Pancreas (tissue), 10 donors: ENCODE data around the gene C2orf72. TPM values are rescaled to one million over a fixed set of nuclear protein-coding genes. Genes with fewer than 3 reads are reported as not detected.
"Not testable (repeated sequence)": the region's sequence is repeated elsewhere in the genome, so short reads cannot be mapped to it uniquely, and the experiment has no call there.

Experiments used
- ATAC-seq, 4 donors: fragments of 200-7000 bp; cut with Tn5 transposase; one replicate each; pipeline versions ENCODE4 v1.8.0 to v1.9.1; 2020; ENCODE audit warnings: mild to moderate bottlenecking in 4 of 4, moderate library complexity in 4 of 4
- DNase-seq, 6 donors: peaks; one replicate each; pipeline ENCODE4 v3.0.0-alpha.2; 2020
- FAIRE-seq: peaks from 2 replicates; lab custom pipeline; 2012; peaks lifted over from hg19 to GRCh38; lab: Jason Lieb, UNC
- H3K27ac ChIP-seq, 4 donors: fragments of 200-600 bp; sonication (generic); 1 replicate in 3 of 4; 2 replicates in 1 of 4; pipeline versions ENCODE4 v1.5.0 to v1.8.0; 2020
- H3K27me3 ChIP-seq, 4 donors: fragments of 200-600 bp; one replicate each; pipeline ENCODE4 v1.8.0; 2021
- H3K36me3 ChIP-seq, 3 donors: fragments of 200-600 bp; sonication (generic) in 1 of 3; one replicate each; pipeline versions ENCODE4 v1.5.0 to v1.8.0; 2020 to 2021
- H3K4me1 ChIP-seq, 3 donors: fragments of 200-600 bp; one replicate each; pipeline ENCODE4 v1.8.0; 2021
- H3K4me3 ChIP-seq, 4 donors: fragments of 200-600 bp; sonication (generic) in 2 of 4; one replicate each; pipeline versions ENCODE4 v1.5.0 to v1.8.0; 2020 to 2021
- H3K9me3 ChIP-seq, 4 donors: fragments of 200-600 bp; one replicate each; pipeline ENCODE4 v1.8.0; 2021
- CTCF ChIP-seq, 4 donors: fragments of 200-600 bp; sonication (generic) in 3 of 4; IDR thresholded peaks; one replicate each; pipeline versions ENCODE4 v1.5.0 to v1.8.0; 2021; ENCODE audit warnings: antibody characterized with exemption in 4 of 4
- WGBS, 2 donors: extraction: QIAGEN DNeasy Blood & Tissue Kit; methylation state at CpG; one replicate each; pipeline ENCODE4 v1.1.7; 2013; 5-methylcytosine and 5-hydroxymethylcytosine counted together
- intact Hi-C, 3 donors: fragments of 100-400 bp; cut with DNase I; formaldehyde crosslinking; loops; one replicate each; pipeline versions ENCODE4 v1.11.1 to v1.14.2; 2022
- polyA plus RNA-seq, 2 donors: library from polyadenylated mRNA; stranded (reverse); fragments of 200-250 nt; gene quantifications; one replicate each; pipeline ENCODE4 v1.2.3, GENCODE V29; 2013
- total RNA-seq, 6 donors: library from RNA; stranded (reverse); fragmentation: NEBNext Ultra II Directional in 4 of 6; extraction: Animal tissue kit (Norgen Biotek cat#: 25700) in 4 of 6; gene quantifications; one replicate each; pipeline versions ENCODE4 v1.2.1 to v1.2.4, GENCODE V29; 2021 to 2023
- donor health status: healthy with polysubstance abuse.
- donor health status: DM: no; HTN: no; CAD: no; lungs with moderate emphysema.
- donor health status: DM: no; HTN: no; CAD: no.
- donor health status: control.
- donor health status: control.
- donor health status: Bipolar disorder and iron deficiency.
- donor health status: DM: yes; HTN: yes; CAD: no.
- donor health status: DM: no; HTN: no; CAD: no.
- donor health status: DM: no; HTN: no; CAD: no.
- donor health status: DM: yes; HTN: yes; CAD: no.

Gene C2orf72
- total and polyA plus RNA-seq, 8 donors = 5.3 to 31.2 (median 9.7) TPM

- Histone ChIP-seq H3K27me3 (no peaks in the 10 kb centered on the region), H3K27ac (no peak overlapping the region), H3K9me3 (no peaks in the 10 kb centered on the region), H3K4me1 (no peaks in the 10 kb centered on the region), H3K36me3 (no peaks in the 10 kb centered on the region), H3K4me3 (no peak overlapping the region)
- no peak for TF ChIP-seq CTCF (IDR thresholded peaks at IDR 0.05)
- 52 to 62% methylated on average over 6 of the region's 6 CpGs for WGBS, 2 donors
- intact Hi-C loops = no loop called here
- ATAC-seq (no peak), FAIRE-seq (no peak), DNase-seq (no peak)
These were observed 20.6 kb upstream of the C2orf72 start for GRCh38 chr2:231016566-231017230.

- no peaks in the 10 kb centered on the region for H3K4me1 ChIP-seq
- no peaks in the 10 kb centered on the region for H3K9me3 ChIP-seq
- H3K4me3 ChIP-seq = no peak overlapping the region
- no peak for FAIRE-seq
- peak in 1 of 6 donors; percentile 50 for DNase-seq
- intact Hi-C loops = no loop called here
- ATAC-seq = no peak
- no peaks in the 10 kb centered on the region for H3K27me3 ChIP-seq
- no peak for TF ChIP-seq CTCF (IDR thresholded peaks at IDR 0.05)
- no peak overlapping the region for H3K27ac ChIP-seq
- H3K36me3 ChIP-seq = no peaks in the 10 kb centered on the region
- 19 to 29% methylated on average over 4 of the region's 4 CpGs for WGBS, 2 donors
These were observed 20.1 kb upstream of the C2orf72 start for GRCh38 chr2:231017231-231017598.

- FAIRE-seq (no peak), ATAC-seq (no peak), DNase-seq (no peak)
- Histone ChIP-seq H3K27me3 (no peaks in the 10 kb centered on the region), H3K27ac (no peak overlapping the region), H3K36me3 (no peaks in the 10 kb centered on the region), H3K9me3 (no peaks in the 10 kb centered on the region), H3K4me1 (no peaks in the 10 kb centered on the region), H3K4me3 (no peak overlapping the region)
- no peak for TF ChIP-seq CTCF (IDR thresholded peaks at IDR 0.05)
- WGBS, 2 donors = 96 to 98% methylated on average over 3 of the region's 3 CpGs
- intact Hi-C loops = no loop called here
These were observed 19.1 kb upstream of the C2orf72 start for GRCh38 chr2:231018184-231018583.

- H3K4me1 ChIP-seq, H3K36me3 ChIP-seq, FAIRE-seq, intact Hi-C loops, DNase-seq, H3K27ac ChIP-seq, ATAC-seq, H3K9me3 ChIP-seq, H3K4me3 ChIP-seq, H3K27me3 ChIP-seq: not testable (repeated sequence)
- 89 to 96% methylated on average over 3 of the region's 3 CpGs for WGBS, 2 donors
These were observed 12.3 kb upstream of the C2orf72 start for GRCh38 chr2:231025059-231025458.

- no peak for TF ChIP-seq CTCF (IDR thresholded peaks at IDR 0.05)
- FAIRE-seq (no peak), DNase-seq (no peak), ATAC-seq (no peak)
- no peaks in the 10 kb centered on the region for H3K36me3 ChIP-seq
- H3K27me3 ChIP-seq = no peaks in the 10 kb centered on the region
- peaks cover 0 to 8% (median 7%) of the 10 kb centered on the region in 3 donors for H3K4me1 ChIP-seq
- H3K4me3 ChIP-seq = no peak overlapping the region
- no peak overlapping the region for H3K27ac ChIP-seq
- intact Hi-C loops = no loop called here
- H3K9me3 ChIP-seq = no peaks in the 10 kb centered on the region
These were observed 8.4 kb upstream of the C2orf72 start for GRCh38 chr2:231028889-231029288.
